Left ventricle myocardium inferior (tissue), 1 donor: ENCODE measurements around the gene S1PR3. TPM values are rescaled to one million over a fixed set of nuclear protein-coding genes. Genes with fewer than 3 reads are reported as not detected.
A peak's percentile ranks its signal among the peaks of the same experiment; 100 is the strongest.

ENCODE experiments used
- DNase-seq: peaks from one replicate; pipeline ENCODE4 v3.0.0-alpha.2; 2020
- H3K27ac ChIP-seq: fragments of 200-600 bp; replicated peaks from 2 replicates; pipeline ENCODE4 v1.8.0; 2021
- H3K27me3 ChIP-seq: fragments of 200-600 bp; 2 replicates; pipeline ENCODE4 v1.8.0; 2021; ENCODE audit warnings: low read depth
- H3K36me3 ChIP-seq: fragments of 200-600 bp; 2 replicates; pipeline ENCODE4 v1.8.0; 2021
- H3K4me1 ChIP-seq: fragments of 200-600 bp; 2 replicates; pipeline ENCODE4 v1.8.0; 2021
- H3K4me3 ChIP-seq: fragments of 200-600 bp; 2 replicates; pipeline ENCODE4 v1.8.0; 2021; ENCODE audit warnings: mild to moderate bottlenecking, moderate library complexity
- H3K9me3 ChIP-seq: fragments of 200-600 bp; replicated peaks from 2 replicates; pipeline ENCODE4 v1.8.0; 2021
- intact Hi-C: fragments of 100-400 bp; cut with micrococcal nuclease; formaldehyde crosslinking; loops from one replicate; pipeline ENCODE4 v1.11.0; 2022
- total RNA-seq: library from RNA; stranded (reverse); fragmentation: NEBNext Ultra II Directional; extraction: Animal tissue kit (Norgen Biotek cat#: 25700); gene quantifications from one replicate; pipeline ENCODE4 v1.2.1, GENCODE V29; 2021
- TF ChIP-seq, protein P1 (sequence below): fragments of 200-600 bp; IDR thresholded peaks from 2 replicates; pipeline ENCODE4 v1.8.0; 2021; ENCODE audit warnings: antibody characterized with exemption, mild to moderate bottlenecking, borderline replicate concordance
- donor health status: DM: no; HTN: yes; CAD: no; lungs with severe emphysema.

S1PR3 gene
- total RNA-seq, 1 donor from 2014 or later, result 26.8 TPM

DNA sequence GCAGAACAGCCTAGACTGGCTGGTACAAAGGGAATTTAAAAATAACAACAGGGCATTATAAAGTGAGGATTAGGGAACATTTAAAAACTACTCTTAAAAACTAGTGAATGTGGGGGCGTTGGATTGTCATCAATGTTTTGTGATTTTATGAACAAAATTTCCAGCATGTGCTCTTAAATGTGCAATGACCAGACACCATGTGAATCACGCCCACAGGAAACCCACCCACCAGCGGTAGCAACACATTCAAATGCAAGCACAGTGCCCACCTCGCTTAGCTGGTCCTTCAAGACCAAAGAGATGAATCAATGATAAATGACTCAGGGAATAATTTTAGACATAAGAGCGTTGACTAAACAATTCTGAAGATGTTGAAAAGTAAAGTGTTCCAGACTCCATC lies 40.9 kb downstream of the S1PR3 start:
- Histone ChIP-seq H3K9me3 (peaks cover 29% of the 10 kb centered on the region), H3K27ac (no peak overlapping the region), H3K4me3 (no peak overlapping the region), H3K4me1 (peaks cover 8% of the 10 kb centered on the region), H3K27me3 (no peaks in the 10 kb centered on the region), H3K36me3 (no peaks in the 10 kb centered on the region)
- TF ChIP-seq, protein P1, sequence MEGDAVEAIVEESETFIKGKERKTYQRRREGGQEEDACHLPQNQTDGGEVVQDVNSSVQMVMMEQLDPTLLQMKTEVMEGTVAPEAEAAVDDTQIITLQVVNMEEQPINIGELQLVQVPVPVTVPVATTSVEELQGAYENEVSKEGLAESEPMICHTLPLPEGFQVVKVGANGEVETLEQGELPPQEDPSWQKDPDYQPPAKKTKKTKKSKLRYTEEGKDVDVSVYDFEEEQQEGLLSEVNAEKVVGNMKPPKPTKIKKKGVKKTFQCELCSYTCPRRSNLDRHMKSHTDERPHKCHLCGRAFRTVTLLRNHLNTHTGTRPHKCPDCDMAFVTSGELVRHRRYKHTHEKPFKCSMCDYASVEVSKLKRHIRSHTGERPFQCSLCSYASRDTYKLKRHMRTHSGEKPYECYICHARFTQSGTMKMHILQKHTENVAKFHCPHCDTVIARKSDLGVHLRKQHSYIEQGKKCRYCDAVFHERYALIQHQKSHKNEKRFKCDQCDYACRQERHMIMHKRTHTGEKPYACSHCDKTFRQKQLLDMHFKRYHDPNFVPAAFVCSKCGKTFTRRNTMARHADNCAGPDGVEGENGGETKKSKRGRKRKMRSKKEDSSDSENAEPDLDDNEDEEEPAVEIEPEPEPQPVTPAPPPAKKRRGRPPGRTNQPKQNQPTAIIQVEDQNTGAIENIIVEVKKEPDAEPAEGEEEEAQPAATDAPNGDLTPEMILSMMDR, result no peak
- intact Hi-C loops, result no loop called here
- no peak for DNase-seq

DNA sequence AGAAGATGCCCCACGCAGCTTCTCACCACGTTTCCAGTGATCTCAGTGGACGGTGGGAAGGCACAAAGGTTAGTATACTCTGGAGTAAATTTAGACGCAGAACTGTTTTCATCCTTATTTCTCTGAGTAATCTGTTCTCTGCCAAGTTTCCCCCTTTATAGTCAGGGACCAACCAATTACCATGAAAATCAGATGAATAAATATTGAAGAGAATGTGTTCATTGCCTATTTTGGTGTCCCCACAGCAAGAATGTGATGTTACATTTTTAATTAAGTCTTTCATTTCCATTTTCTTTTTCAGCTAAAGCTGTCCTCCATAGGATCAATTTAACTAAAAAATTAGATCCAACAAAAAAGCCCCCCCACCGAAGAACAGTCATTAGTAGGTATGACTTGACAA lies 41.4 kb downstream of the S1PR3 start:
- peaks cover 10% of the 10 kb centered on the region for H3K4me1 ChIP-seq
- TF ChIP-seq, protein P1, result no peak
- H3K9me3 ChIP-seq, result peaks cover 29% of the 10 kb centered on the region
- no peak overlapping the region for H3K4me3 ChIP-seq
- intact Hi-C loops, result no loop called here
- H3K27ac ChIP-seq, result no peak overlapping the region
- no peak for DNase-seq
- H3K27me3 ChIP-seq, result no peaks in the 10 kb centered on the region
- no peaks in the 10 kb centered on the region for H3K36me3 ChIP-seq

DNA sequence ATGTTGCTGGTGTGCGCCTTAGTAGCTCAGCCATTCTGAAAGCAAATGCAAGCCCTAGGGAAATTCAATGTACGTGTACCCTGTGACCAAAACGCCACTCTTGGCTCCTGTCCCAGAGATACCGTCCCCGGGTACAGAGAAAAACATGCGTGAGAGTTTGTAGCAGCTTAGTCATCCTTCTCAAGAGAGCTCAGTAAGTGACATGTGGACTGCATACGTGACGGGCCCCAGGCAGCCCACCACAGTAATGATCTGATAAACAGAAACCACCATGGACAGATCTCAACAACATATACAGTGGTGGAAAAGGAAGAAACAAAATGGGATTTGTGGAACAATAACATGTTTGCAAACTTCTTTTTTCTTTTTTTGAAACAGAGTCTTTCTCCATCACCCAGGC lies 45.1 kb downstream of the S1PR3 start:
- peaks cover 14% of the 10 kb centered on the region for H3K4me1 ChIP-seq
- peak overlapping the region; percentile 8 for H3K4me3 ChIP-seq
- intact Hi-C loops, result no loop called here
- H3K9me3 ChIP-seq, result peaks cover 3% of the 10 kb centered on the region
- peak overlapping the region; percentile 7 for H3K27ac ChIP-seq
- no peaks in the 10 kb centered on the region for H3K36me3 ChIP-seq
- no peaks in the 10 kb centered on the region for H3K27me3 ChIP-seq
- TF ChIP-seq, protein P1, result no peak
- DNase-seq, result no peak

DNA sequence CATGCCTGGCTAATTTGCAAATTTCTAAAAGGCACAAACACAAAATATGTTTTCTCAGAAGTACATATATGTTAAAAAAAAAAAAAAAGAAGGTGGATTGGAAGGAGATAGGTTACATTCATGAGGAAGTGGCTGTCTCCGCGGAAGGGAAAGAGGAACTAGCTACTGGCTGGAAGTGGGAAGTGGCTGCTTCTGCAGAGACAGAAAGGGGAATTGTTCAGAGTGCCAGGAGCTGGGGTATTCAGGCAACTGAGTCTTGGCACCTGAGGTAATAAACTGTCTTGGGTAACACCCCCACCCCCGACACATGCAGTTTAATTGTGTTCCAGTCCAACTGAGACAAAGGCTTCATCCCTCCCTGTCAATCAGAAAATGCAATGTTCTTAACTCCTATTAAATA lies 45.6 kb downstream of the S1PR3 start:
- TF ChIP-seq, protein P1, result no peak
- H3K27ac ChIP-seq, result peak overlapping the region; percentile 7
- H3K36me3 ChIP-seq, result no peaks in the 10 kb centered on the region
- H3K27me3 ChIP-seq, result no peaks in the 10 kb centered on the region
- H3K4me3 ChIP-seq, result no peak overlapping the region
- no peaks in the 10 kb centered on the region for H3K9me3 ChIP-seq
- intact Hi-C loops, result no loop called here
- H3K4me1 ChIP-seq, result peaks cover 14% of the 10 kb centered on the region
- DNase-seq, result no peak

DNA sequence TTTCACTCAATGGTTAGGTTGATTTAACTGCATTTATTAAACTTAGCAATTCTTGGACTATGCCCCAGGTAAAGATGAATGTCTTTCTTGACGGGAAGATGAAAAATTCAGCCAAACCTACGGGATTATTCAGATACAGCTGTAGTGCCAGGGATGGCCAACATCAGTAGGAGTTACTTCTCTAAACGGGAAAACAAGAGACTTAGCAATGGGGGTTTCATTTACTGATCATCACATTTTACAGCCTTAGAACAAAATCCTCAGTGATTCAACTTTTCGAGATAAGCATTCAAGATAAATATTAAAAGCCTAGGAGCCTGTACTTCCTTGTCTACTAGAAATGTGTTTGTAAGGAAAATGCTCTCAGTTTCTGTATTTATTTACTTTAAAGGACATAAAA lies 46.1 kb downstream of the S1PR3 start:
- Histone ChIP-seq H3K9me3 (no peaks in the 10 kb centered on the region), H3K27me3 (no peaks in the 10 kb centered on the region), H3K27ac (no peak overlapping the region), H3K36me3 (no peaks in the 10 kb centered on the region), H3K4me1 (peaks cover 14% of the 10 kb centered on the region), H3K4me3 (no peak overlapping the region)
- TF ChIP-seq, protein P1, result no peak
- intact Hi-C loops, result no loop called here
- DNase-seq, result no peak

DNA sequence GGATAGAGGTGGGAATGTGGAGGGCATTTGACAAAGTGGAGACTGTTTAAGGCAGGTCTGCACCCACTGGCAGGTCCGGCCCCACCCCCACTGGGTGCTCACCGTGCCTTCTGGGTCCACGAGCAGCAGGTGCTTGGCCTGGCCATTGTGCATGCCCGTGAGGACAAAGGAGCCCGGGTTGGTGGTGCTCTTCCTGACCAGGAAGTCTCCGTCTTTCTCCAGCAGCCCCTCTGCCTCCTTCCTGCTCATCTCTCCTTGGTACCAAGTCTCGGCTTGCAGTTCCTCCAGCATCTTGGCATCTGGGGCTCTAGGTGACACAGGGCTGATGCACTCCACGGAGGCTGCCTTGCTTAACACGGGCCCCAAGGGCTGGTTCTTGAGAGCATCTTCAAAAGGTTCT lies 46.6 kb downstream of the S1PR3 start:
- H3K27me3 ChIP-seq, result no peaks in the 10 kb centered on the region
- DNase-seq, result no peak
- H3K27ac ChIP-seq, result no peak overlapping the region
- intact Hi-C loops, result no loop called here
- H3K4me1 ChIP-seq, result peaks cover 14% of the 10 kb centered on the region
- no peaks in the 10 kb centered on the region for H3K9me3 ChIP-seq
- TF ChIP-seq, protein P1, result no peak
- H3K4me3 ChIP-seq, result no peak overlapping the region
- H3K36me3 ChIP-seq, result no peaks in the 10 kb centered on the region
